SKM-1 (cell line): Measurements from ENCODE around the gene FCER1A.

ENCODE experiments used
- DNase-seq: peaks from one replicate; lab custom pipeline; 2025; ENCODE audit not compliant: unreplicated experiment; lab: John Stamatoyannopoulos, UW

FCER1A gene

DNA sequence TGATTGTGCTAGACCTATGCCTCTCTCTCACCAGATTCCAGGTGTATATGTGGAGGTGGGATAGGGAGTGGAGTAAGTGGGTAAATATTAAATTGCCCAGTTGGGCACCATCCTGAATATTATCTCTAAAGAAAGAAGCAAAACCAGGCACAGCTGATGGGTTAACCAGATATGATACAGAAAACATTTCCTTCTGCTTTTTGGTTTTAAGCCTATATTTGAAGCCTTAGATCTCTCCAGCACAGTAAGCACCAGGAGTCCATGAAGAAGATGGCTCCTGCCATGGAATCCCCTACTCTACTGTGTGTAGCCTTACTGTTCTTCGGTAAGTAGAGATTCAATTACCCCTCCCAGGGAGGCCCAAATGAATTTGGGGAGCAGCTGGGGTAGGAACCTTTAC lies at the start of gene FCER1A:
Gene FCER1A, plus strand, starts transcription at position 242 of the 400 bp plus-strand sequence. Its CDS starts 29 bp downstream, at position 271.
- no peak for DNase-seq

DNA sequence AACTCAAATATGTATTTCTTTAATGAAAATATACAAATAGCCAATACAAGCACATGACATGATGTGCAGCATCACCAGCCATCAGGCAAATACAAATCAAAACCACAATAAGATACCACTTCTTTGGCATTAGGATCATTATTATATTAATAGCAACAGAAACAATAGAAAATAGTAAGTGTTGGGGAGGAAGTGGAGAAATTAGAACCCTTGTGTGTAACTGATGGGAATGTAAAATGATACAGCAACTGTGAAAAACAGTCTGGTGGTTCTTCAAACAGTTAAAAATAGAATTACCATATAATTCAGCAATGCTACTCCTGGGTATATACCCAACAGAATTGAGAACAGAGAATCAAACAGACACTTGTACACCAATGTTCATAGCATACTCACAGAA lies 40.8 kb upstream of the FCER1A start:
- no peak for DNase-seq

- DNase-seq, result no peak
Observed at GRCh38 chr1:159261721-159262494, 40.2 kb upstream of the FCER1A start.

- DNase-seq, result no peak
Observed at GRCh38 chr1:159266832-159267231, 35.3 kb upstream of the FCER1A start.

DNA sequence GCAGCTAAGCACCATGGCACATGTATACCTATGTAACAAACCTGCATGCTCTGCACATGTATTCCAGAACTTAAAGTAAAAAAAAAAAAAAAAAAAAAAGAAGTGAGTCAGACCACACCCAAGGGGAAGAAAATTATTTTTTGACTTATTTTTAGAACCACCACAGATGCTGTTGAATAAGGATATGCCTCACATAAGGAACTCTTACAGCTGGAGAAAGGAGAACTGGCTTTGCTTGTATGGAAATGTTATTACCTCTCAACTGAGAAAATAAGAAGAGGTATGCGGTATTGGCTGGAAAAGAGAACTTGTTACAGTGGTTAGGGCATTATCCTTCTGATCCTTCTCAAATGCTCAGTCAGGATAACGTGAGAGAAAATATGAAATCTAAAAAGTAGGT lies 27.5 kb upstream of the FCER1A start:
- DNase-seq, result no peak

- DNase-seq, result no peak
Observed at GRCh38 chr1:159275891-159276290, 26.2 kb upstream of the FCER1A start.

DNA sequence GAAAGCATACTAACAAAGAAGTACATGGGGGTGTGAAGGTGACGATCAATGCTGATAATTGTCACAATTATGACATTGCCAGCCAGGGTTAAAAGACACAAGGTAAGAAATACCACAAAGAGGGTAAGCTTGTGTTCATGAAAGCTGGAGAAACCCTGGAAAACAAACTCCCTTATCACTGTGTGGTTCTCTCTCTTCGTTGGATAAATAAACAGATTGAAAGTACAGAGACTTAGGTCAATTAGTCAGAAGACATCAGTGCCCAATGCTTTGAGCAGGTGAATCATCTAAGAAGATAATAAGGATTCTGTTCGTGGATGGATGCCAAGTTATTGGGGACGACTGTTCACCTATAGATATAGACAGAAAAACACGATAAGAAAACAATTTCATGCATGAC lies 22.4 kb upstream of the FCER1A start:
- no peak for DNase-seq

GRCh38 chr1:159282118-159282517 lies 20.0 kb upstream of the FCER1A start:
- DNase-seq, result no peak

DNA sequence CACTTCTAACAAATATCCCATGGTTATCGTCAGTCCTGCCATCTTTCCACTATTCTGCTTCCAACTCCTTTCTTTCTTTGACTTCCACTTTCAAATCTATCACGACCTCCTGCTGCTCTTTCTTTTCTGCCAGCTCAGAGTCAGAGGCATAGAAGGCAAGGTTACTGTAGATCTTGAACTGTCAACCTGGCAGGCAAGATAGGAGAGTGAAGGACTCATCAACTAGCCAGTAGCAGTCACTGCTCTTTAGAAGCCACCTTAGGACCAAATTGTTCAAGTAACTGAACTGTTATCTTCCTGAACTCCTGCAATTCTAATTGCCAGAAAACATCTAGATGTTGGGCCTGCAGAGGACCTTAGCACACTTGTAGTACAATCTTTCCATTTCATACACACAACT lies 13.1 kb upstream of the FCER1A start:
- no peak for DNase-seq

DNA sequence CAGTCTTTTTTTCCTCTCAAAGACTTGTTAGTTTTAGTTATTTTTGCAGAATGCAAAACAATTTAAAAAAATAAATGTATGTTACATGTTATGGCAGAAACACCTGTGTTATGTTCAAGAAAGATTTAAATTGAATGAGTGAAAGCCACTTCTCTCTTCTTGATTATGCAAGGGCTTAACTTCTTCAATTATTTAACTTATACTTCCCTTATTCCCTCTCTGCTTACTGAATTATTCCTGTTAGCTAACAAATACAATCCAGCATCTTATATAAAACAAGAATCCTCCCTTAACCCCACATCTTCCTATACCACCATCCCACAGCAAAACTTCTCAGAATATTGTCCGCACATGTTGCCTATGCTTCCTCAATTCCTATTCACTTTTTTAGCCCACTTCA lies 10.7 kb upstream of the FCER1A start:
- DNase-seq, result no peak

GRCh38 chr1:159296706-159297375 lies 5.3 kb upstream of the FCER1A start:
- no peak for DNase-seq

- no peak for DNase-seq
Observed at GRCh38 chr1:159300146-159300545, 2.0 kb upstream of the FCER1A start.

GRCh38 chr1:159307346-159308020 lies 5.3 kb downstream of the FCER1A start:
- DNase-seq, result no peak

GRCh38 chr1:159311679-159312078 lies 9.5 kb downstream of the FCER1A start:
- DNase-seq, result no peak

DNA sequence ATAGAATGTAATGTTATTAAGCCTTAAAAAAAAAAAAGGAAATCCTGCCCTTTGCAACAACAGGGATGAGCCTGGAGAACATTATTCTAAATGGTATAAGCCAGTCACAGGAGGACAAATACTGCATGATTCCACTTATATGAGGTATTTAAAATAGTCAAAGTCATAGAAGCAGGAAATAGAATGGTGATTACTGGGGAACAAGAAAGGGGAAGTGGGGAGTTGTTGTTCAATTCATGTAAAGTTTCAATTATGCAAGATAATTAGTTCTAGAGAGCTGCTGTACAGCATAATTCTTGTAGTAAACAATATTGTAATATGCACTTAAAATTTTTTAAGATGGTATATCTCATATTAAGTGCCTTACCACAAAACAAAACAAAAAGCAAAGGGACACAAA lies 13.2 kb downstream of the FCER1A start:
- DNase-seq, result peak; percentile 48

GRCh38 chr1:159318784-159319551 lies 16.8 kb downstream of the FCER1A start:
- no peak for DNase-seq

DNA sequence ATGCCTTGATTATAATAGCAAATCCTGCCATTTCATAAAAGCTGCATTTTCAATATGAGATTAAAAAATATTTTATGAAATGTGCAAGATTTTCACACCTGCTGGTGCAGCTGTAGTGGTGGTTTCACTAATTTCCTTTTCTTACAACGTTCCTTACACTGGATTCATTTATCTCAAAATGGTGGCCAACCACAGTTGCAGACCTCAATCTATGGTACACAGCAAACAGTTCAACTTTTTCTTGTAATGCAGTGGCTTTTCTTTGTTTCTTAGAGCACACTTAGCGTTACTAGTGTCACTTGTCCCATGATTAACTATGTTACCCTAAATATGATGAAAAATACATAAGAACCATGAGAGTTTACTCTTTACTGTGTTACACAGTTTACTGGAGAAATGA lies 32.7 kb downstream of the FCER1A start:
- no peak for DNase-seq

DNA sequence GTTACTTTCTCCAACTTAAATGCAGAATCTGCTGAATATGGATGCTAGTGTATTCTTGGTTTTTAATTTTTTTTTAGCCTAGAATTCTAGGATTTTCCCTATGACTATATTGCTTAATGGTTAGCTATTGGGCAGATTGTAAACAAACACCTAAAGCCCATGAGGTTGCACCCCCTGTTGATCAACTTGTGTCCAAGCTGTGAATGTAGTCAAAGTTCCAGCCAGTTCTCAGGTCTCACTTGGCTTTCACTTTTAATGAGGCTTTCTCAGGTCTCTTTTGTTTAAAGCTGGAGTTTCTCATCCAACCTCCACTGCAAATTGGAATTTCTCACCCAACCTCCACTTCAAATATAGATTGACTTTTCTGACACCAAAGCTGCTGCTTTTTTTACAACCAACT lies 35.9 kb downstream of the FCER1A start:
- DNase-seq, result no peak

DNA sequence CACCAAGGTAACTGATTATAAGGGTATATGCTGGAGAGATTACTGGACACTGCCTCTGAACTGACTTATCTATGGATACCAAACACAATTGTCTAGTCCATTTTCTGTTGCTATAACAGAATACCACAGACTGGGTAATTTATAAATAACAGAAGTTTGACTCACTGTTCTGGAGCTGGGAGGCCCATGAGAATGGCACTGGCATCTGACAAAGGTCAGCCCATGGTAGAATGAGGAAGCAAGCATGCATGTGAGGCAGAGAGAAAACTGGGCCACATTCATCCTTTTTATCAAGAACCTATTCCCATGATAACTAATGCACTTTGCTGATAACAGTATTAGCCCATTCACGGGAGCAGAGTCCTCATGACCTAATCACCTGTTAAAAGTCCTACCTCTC lies 37.4 kb downstream of the FCER1A start:
- no peak for DNase-seq

DNA sequence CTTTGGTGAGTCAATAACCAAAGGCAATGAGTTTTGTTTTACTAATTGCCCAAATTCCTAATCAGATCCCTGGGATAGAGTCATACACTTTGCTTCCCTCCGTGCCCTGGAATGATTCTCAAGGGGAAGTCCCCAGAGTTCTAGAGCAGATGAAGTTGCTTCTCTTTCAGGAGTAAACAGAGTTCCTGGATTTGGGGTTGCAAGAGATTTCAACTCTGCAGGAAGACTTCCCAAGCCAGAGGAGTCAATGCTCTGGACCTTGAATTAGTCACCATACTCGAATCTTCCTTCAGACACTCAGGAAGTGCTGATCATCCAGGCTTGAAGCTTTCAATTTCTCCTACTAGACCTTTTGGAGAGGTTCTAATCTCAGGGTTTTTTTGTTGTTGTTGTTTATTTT lies 39.6 kb downstream of the FCER1A start:
- no peak for DNase-seq

DNA sequence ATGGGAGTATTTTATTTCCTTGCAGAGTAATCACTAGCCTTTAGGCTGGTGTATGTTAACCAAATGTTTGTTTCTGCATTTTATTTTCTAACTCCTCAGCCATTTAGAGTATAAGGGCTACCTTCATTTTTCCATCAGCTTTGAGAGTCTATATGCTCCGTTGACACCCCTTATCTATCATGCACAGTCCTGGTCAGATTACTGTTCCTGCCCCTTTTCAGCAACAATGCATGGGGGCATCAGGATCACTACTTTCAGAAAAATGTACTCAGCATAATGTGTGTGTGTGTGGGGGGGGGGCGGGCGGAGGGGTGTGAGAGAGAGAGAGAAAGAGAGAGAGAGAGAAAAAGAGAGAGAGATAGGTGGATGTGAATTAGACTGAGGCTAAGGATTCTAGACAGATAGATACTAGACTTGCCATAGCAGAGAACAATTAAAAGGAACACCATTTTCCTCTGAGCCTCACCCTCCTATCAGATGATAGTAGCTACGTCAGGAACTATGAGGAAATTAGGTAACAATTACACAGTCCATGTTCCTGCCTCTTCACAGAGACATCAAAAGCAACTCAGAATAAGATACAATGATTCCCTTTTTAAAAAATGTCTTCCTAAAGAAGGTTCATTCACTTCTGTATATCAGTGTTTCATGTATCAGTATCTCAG lies 40.8 kb downstream of the FCER1A start:
- no peak for DNase-seq
